Body of pancreas (tissue), 4 donors: ENCODE data around the gene ERC1.

Experiments
- CTCF ChIP-seq, 7 experiments: fragments of 450-650 bp in 4 of 7; fragments of 200-600 bp in 3 of 7; sonication (generic) in 3 of 7; IDR thresholded peaks; one replicate each; pipeline ENCODE4 v1.5.1; 2016 to 2019; ENCODE audit warnings: antibody characterized with exemption in 7 of 7
- POLR2A ChIP-seq, 3 donors: fragments of 450-650 bp; IDR thresholded peaks; one replicate each; pipeline ENCODE4 v1.6.1; 2016; ENCODE audit warnings: antibody characterized with exemption in 3 of 3, mild to moderate bottlenecking in 2 of 3

- no peak for TF ChIP-seq POLR2A (IDR thresholded peaks at IDR 0.05)
- TF ChIP-seq CTCF (IDR thresholded peaks at IDR 0.05): no peak
Measured at GRCh38 chr12:1479645-1480044, 488.6 kb downstream of the ERC1 start.
